Left ventricle myocardium inferior (tissue), 1 donor: ENCODE measurements around the gene AMOTL1. TPM values are rescaled to one million over a fixed set of nuclear protein-coding genes. Genes with fewer than 3 reads are reported as not detected.

Source experiments
- DNase-seq: peaks from one replicate; pipeline ENCODE4 v3.0.0-alpha.2; 2020
- H3K27ac ChIP-seq: fragments of 200-600 bp; replicated peaks from 2 replicates; pipeline ENCODE4 v1.8.0; 2021
- H3K27me3 ChIP-seq: fragments of 200-600 bp; 2 replicates; pipeline ENCODE4 v1.8.0; 2021; ENCODE audit warnings: low read depth
- H3K36me3 ChIP-seq: fragments of 200-600 bp; 2 replicates; pipeline ENCODE4 v1.8.0; 2021
- H3K4me1 ChIP-seq: fragments of 200-600 bp; 2 replicates; pipeline ENCODE4 v1.8.0; 2021
- H3K4me3 ChIP-seq: fragments of 200-600 bp; 2 replicates; pipeline ENCODE4 v1.8.0; 2021; ENCODE audit warnings: mild to moderate bottlenecking, moderate library complexity
- H3K9me3 ChIP-seq: fragments of 200-600 bp; replicated peaks from 2 replicates; pipeline ENCODE4 v1.8.0; 2021
- CTCF ChIP-seq: fragments of 200-600 bp; IDR thresholded peaks from 2 replicates; pipeline ENCODE4 v1.8.0; 2021; ENCODE audit warnings: antibody characterized with exemption, mild to moderate bottlenecking, borderline replicate concordance
- intact Hi-C: fragments of 100-400 bp; cut with micrococcal nuclease; formaldehyde crosslinking; loops from one replicate; pipeline ENCODE4 v1.11.0; 2022
- total RNA-seq: library from RNA; stranded (reverse); fragmentation: NEBNext Ultra II Directional; extraction: Animal tissue kit (Norgen Biotek cat#: 25700); gene quantifications from one replicate; pipeline ENCODE4 v1.2.1, GENCODE V29; 2021
- donor health status: DM: no; HTN: yes; CAD: no; lungs with severe emphysema.

The AMOTL1 gene
- total RNA-seq, 1 donor from 2014 or later, result 61.1 TPM

GRCh38 chr11:94924171-94924572 lies 156.0 kb downstream of the AMOTL1 start:
- Histone ChIP-seq H3K36me3 (no peaks in the 10 kb centered on the region), H3K27ac (peak overlapping the region; percentile 34), H3K4me3 (no peak overlapping the region), H3K9me3 (no peaks in the 10 kb centered on the region), H3K27me3 (peaks cover 2% of the 10 kb centered on the region), H3K4me1 (peaks cover 50% of the 10 kb centered on the region)
- TF ChIP-seq CTCF, result no peak
- intact Hi-C loops, result no loop called here
- DNase-seq, result no peak

- Histone ChIP-seq H3K27ac (peak overlapping the region; percentile 34), H3K4me1 (peaks cover 50% of the 10 kb centered on the region), H3K27me3 (peaks cover 2% of the 10 kb centered on the region), H3K36me3 (no peaks in the 10 kb centered on the region), H3K4me3 (no peak overlapping the region), H3K9me3 (no peaks in the 10 kb centered on the region)
- intact Hi-C loops, result no loop called here
- no peak for DNase-seq
- TF ChIP-seq CTCF, result no peak
Observed at GRCh38 chr11:94924612-94925011, 156.5 kb downstream of the AMOTL1 start.

- peaks cover 50% of the 10 kb centered on the region for H3K4me1 ChIP-seq
- no peaks in the 10 kb centered on the region for H3K36me3 ChIP-seq
- H3K27me3 ChIP-seq, result peaks cover 2% of the 10 kb centered on the region
- no peak overlapping the region for H3K4me3 ChIP-seq
- intact Hi-C loops, result no loop called here
- no peak for DNase-seq
- H3K9me3 ChIP-seq, result no peaks in the 10 kb centered on the region
- H3K27ac ChIP-seq, result peak overlapping the region; percentile 86
- no peak for TF ChIP-seq CTCF
Observed at GRCh38 chr11:94925422-94926270, 157.5 kb downstream of the AMOTL1 start.

GRCh38 chr11:94926271-94926625 lies 158.1 kb downstream of the AMOTL1 start:
- intact Hi-C loops, result no loop called here

More at GRCh38 chr11:94926271-94926625, 158.1 kb downstream of the AMOTL1 start:
- Histone ChIP-seq H3K4me3 (no peak overlapping the region), H3K9me3 (no peaks in the 10 kb centered on the region), H3K27me3 (peaks cover 2% of the 10 kb centered on the region), H3K27ac (peak overlapping the region; percentile 86), H3K36me3 (no peaks in the 10 kb centered on the region), H3K4me1 (peaks cover 50% of the 10 kb centered on the region)
- no peak for TF ChIP-seq CTCF
- no peak for DNase-seq

Other genes with a start within 250 kb of the AMOTL1 start
- 1.4 TPM for gene FUT4, start 224.4 kb upstream of the AMOTL1 start, total RNA-seq
- gene PIWIL4, start 201.0 kb upstream of the AMOTL1 start, total RNA-seq, result 0.66 TPM
- gene CWC15, start 205.2 kb downstream of the AMOTL1 start, total RNA-seq, result 71.6 TPM
- gene KDM4D, start 205.4 kb downstream of the AMOTL1 start, total RNA-seq, result 0.69 TPM